Liver (tissue), 9 donors: ENCODE measurements around the gene CROCC2. TPM values are rescaled to one million over a fixed set of nuclear protein-coding genes. Genes with fewer than 3 reads are reported as not detected.

Experiments
- DNase-seq: peaks from one replicate; pipeline ENCODE4 v3.0.0-alpha.2; 2017; ENCODE audit warnings: low spot score
- H3K27ac ChIP-seq, 2 donors: one replicate each; pipeline ENCODE4 v1.7.0; 2013; ENCODE audit warnings: inconsistent platforms in 2 of 2, low read length in 2 of 2, control low read depth in 1 of 2, low read depth in 1 of 2, mild to moderate bottlenecking in 1 of 2
- H3K27me3 ChIP-seq, 4 donors: one replicate each; pipeline versions ENCODE4 v1.6.1 to v1.7.0; 2013; ENCODE audit warnings: low read length in 3 of 4, inconsistent platforms in 1 of 4, mild to moderate bottlenecking in 1 of 4, moderate library complexity in 1 of 4; ENCODE audit not compliant: control insufficient read depth in 4 of 4, insufficient read depth in 4 of 4
- H3K36me3 ChIP-seq, 4 donors: one replicate each; pipeline versions ENCODE4 v1.6.1 to v1.7.0; 2013; ENCODE audit warnings: low read length in 3 of 4, mild to moderate bottlenecking in 3 of 4, low read depth in 1 of 4, moderate library complexity in 1 of 4; ENCODE audit not compliant: control insufficient read depth in 4 of 4, insufficient read depth in 3 of 4
- H3K4me1 ChIP-seq, 4 donors: one replicate each; pipeline versions ENCODE4 v1.6.1 to v1.7.0; 2013; ENCODE audit warnings: low read length in 3 of 4, mild to moderate bottlenecking in 3 of 4, moderate library complexity in 1 of 4; ENCODE audit not compliant: control insufficient read depth in 4 of 4, insufficient read depth in 4 of 4
- H3K4me3 ChIP-seq, 3 donors: one replicate each; pipeline versions ENCODE4 v1.6.1 to v1.7.0; 2013; ENCODE audit warnings: low read length in 3 of 3, control low read depth in 1 of 3, low read depth in 1 of 3, mild to moderate bottlenecking in 1 of 3
- H3K9ac ChIP-seq, 2 donors: one replicate each; pipeline ENCODE4 v1.7.0; 2013; ENCODE audit warnings: low read length in 2 of 2, mild to moderate bottlenecking in 2 of 2, moderate library complexity in 2 of 2, control low read depth in 1 of 2, low read depth in 1 of 2
- H3K9me3 ChIP-seq, 4 donors: one replicate each; pipeline versions ENCODE4 v1.6.1 to v1.7.0; 2013; ENCODE audit warnings: low read length in 3 of 4; ENCODE audit not compliant: control insufficient read depth in 4 of 4
- EGR1 ChIP-seq, 2 donors: IDR thresholded peaks; 2 replicates each; pipeline ENCODE4 v1.6.1; 2016 to 2018; ENCODE audit warnings: antibody characterized with exemption in 2 of 2, low read depth in 2 of 2
- FOXA1 ChIP-seq: IDR thresholded peaks from 2 replicates; pipeline ENCODE4 v1.6.1; 2016; ENCODE audit warnings: antibody characterized with exemption
- FOXA2 ChIP-seq: IDR thresholded peaks from 2 replicates; pipeline ENCODE4 v1.6.1; 2016; ENCODE audit warnings: antibody characterized with exemption
- GABPA ChIP-seq, 2 donors: IDR thresholded peaks in 1 of 2; conservative IDR thresholded peaks in 1 of 2; 2 replicates each; pipeline ENCODE4 v1.6.1; 2016; ENCODE audit warnings: antibody characterized with exemption in 2 of 2, mild to moderate bottlenecking in 1 of 2, moderate library complexity in 1 of 2
- HNF4A ChIP-seq, 2 donors: conservative IDR thresholded peaks; 2 replicates each; pipeline ENCODE4 v1.6.1; 2016; ENCODE audit warnings: antibody characterized with exemption in 2 of 2, mild to moderate bottlenecking in 2 of 2
- HNF4G ChIP-seq: IDR thresholded peaks from 2 replicates; pipeline ENCODE4 v1.6.1; 2016; ENCODE audit warnings: antibody characterized with exemption
- JUND ChIP-seq, 2 donors: IDR thresholded peaks; 2 replicates each; pipeline ENCODE4 v1.6.1; 2016; ENCODE audit warnings: antibody characterized with exemption in 2 of 2
- MAX ChIP-seq: IDR thresholded peaks from 2 replicates; pipeline ENCODE4 v1.6.1; 2016; ENCODE audit warnings: antibody characterized with exemption
- NR2F2 ChIP-seq: IDR thresholded peaks from 2 replicates; pipeline ENCODE4 v1.6.1; 2016; ENCODE audit warnings: antibody characterized with exemption
- RAD21 ChIP-seq, 2 donors: IDR thresholded peaks; 2 replicates each; pipeline ENCODE4 v1.6.1; 2016; ENCODE audit warnings: antibody characterized with exemption in 2 of 2, mild to moderate bottlenecking in 2 of 2
- RXRA ChIP-seq, 2 donors: IDR thresholded peaks; 2 replicates each; pipeline ENCODE4 v1.6.1; 2017 to 2018; ENCODE audit warnings: antibody characterized with exemption in 2 of 2, mild to moderate bottlenecking in 1 of 2
- SP1 ChIP-seq: IDR thresholded peaks from 2 replicates; pipeline ENCODE4 v1.6.1; 2018; ENCODE audit warnings: antibody characterized with exemption, mild to moderate bottlenecking
- TAF1 ChIP-seq: conservative IDR thresholded peaks from 2 replicates; pipeline ENCODE4 v1.6.1; 2016; ENCODE audit warnings: antibody characterized with exemption, mild to moderate bottlenecking
- YY1 ChIP-seq: IDR thresholded peaks from 2 replicates; pipeline ENCODE4 v1.6.1; 2016; ENCODE audit warnings: antibody characterized with exemption, mild to moderate bottlenecking
- WGBS: extraction: QIAGEN DNeasy Blood & Tissue Kit; methylation state at CpG from one replicate; pipeline ENCODE4 v1.1.7; 2013; 5-methylcytosine and 5-hydroxymethylcytosine counted together
- polyA plus RNA-seq, 2 donors: library from polyadenylated mRNA; stranded (reverse) in 1 of 2; unstranded in 1 of 2; fragments of 200-250 nt in 1 of 2; fragments of >200 nt in 1 of 2; fragmentation: Nextera tagmentation in 1 of 2; extraction: Ambion mirVana in 1 of 2; gene quantifications; one replicate each; pipeline versions ENCODE4 v1.2.1 to v1.2.3, GENCODE V29; 2013 to 2015
- total RNA-seq, 2 donors: library from RNA; depleted of rRNA; stranded (reverse); fragments of >200 nt; gene quantifications; one replicate each; pipeline ENCODE4 v1.2.3, GENCODE V29; 2014
- TF ChIP-seq, protein P1 (sequence below): fragments of 150-350 bp; IDR thresholded peaks from 2 replicates; pipeline ENCODE4 v1.5.1; 2017; ENCODE audit warnings: improper control_type of control experiment, low read depth, low read length; ENCODE audit not compliant: missing input control
- TF ChIP-seq, protein P2 (sequence below): IDR thresholded peaks from 2 replicates; pipeline ENCODE4 v1.6.1; 2016; ENCODE audit warnings: antibody characterized with exemption
- TF ChIP-seq, protein P3 (sequence below): IDR thresholded peaks from 2 replicates; pipeline ENCODE4 v1.6.1; 2016; ENCODE audit warnings: antibody characterized with exemption, mild to moderate bottlenecking
- TF ChIP-seq, protein P4 (sequence below): IDR thresholded peaks from 2 replicates; pipeline ENCODE4 v1.6.1; 2016; ENCODE audit warnings: antibody characterized with exemption
- donor health status: healthy.
- donor health status: healthy.
- donor health status: healthy.
- donor health status: healthy.
- donor health status: healthy.

CROCC2 gene
- total and polyA plus RNA-seq, 4 donors, result under 0.01 to 0.13 (median 0.05) TPM

DNA sequence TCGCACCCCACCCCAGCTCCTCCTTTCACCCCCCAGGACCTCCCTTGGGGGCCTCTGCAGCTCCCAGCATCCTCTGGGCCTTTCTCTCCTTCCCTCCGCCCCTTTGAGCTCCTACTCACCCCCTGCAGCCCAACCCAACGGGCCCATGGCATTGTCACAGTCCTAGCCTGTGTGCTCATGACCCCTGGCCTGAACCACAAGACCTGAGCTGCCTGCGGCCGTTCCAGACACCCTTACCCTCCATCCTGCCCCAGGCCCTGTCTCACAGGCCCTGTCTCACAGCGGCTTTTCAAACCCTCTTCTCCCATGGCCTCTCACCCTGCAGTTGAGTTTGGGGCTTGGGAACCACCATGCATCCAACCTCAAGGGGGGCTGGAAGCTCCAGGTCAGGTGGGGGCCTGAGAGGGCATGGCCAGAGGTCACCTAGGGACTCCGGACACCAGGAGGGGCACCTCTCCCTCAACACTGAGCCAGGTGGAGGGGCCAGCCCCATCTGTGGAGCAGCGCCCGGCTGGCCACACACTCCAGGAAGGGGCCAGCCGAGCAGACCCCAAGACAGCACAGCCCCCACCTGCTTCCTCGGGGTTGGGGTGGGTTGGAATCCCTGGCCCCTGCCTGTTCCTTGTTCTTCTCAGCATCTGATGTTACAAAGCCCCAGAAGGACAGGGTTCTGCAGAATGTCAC is 17.1 kb upstream of the CROCC2 start:
- Histone ChIP-seq H3K4me1 (peaks cover 23 to 67% (median 60%) of the 10 kb centered on the region in 4 donors), H3K36me3 (peaks cover 3 to 6% (median 4%) of the 10 kb centered on the region in 4 donors), H3K27ac (peak overlapping the region; percentile 38 to 41), H3K27me3 (no peaks in the 10 kb centered on the region), H3K4me3 (no peak overlapping the region), H3K9ac (no peak overlapping the region), H3K9me3 (no peaks in the 10 kb centered on the region)
- DNase-seq, result no peak
- no peak for TF ChIP-seq HNF4G
- TF ChIP-seq RXRA (IDR thresholded peaks at IDR 0.05), result no peak
- no peak for TF ChIP-seq FOXA1
- TF ChIP-seq FOXA2, result no peak
- TF ChIP-seq TAF1, result no peak
- no peak for TF ChIP-seq JUND (IDR thresholded peaks at IDR 0.05)
- no peak for TF ChIP-seq SP1
- TF ChIP-seq, protein P1, sequence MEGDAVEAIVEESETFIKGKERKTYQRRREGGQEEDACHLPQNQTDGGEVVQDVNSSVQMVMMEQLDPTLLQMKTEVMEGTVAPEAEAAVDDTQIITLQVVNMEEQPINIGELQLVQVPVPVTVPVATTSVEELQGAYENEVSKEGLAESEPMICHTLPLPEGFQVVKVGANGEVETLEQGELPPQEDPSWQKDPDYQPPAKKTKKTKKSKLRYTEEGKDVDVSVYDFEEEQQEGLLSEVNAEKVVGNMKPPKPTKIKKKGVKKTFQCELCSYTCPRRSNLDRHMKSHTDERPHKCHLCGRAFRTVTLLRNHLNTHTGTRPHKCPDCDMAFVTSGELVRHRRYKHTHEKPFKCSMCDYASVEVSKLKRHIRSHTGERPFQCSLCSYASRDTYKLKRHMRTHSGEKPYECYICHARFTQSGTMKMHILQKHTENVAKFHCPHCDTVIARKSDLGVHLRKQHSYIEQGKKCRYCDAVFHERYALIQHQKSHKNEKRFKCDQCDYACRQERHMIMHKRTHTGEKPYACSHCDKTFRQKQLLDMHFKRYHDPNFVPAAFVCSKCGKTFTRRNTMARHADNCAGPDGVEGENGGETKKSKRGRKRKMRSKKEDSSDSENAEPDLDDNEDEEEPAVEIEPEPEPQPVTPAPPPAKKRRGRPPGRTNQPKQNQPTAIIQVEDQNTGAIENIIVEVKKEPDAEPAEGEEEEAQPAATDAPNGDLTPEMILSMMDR, result no peak
- no peak for TF ChIP-seq RAD21 (IDR thresholded peaks at IDR 0.05)
- no peak for TF ChIP-seq NR2F2
- no peak for TF ChIP-seq EGR1 (IDR thresholded peaks at IDR 0.05; ENCODE audit: low read depth in 2 of 2)
- TF ChIP-seq, protein P2, sequence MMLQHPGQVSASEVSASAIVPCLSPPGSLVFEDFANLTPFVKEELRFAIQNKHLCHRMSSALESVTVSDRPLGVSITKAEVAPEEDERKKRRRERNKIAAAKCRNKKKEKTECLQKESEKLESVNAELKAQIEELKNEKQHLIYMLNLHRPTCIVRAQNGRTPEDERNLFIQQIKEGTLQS, result no peak
- no peak for TF ChIP-seq GABPA (IDR thresholded peaks at IDR 0.05 in 1 of 2, conservative IDR thresholded peaks at IDR 0.05 in 1 of 2)
- TF ChIP-seq, protein P3, sequence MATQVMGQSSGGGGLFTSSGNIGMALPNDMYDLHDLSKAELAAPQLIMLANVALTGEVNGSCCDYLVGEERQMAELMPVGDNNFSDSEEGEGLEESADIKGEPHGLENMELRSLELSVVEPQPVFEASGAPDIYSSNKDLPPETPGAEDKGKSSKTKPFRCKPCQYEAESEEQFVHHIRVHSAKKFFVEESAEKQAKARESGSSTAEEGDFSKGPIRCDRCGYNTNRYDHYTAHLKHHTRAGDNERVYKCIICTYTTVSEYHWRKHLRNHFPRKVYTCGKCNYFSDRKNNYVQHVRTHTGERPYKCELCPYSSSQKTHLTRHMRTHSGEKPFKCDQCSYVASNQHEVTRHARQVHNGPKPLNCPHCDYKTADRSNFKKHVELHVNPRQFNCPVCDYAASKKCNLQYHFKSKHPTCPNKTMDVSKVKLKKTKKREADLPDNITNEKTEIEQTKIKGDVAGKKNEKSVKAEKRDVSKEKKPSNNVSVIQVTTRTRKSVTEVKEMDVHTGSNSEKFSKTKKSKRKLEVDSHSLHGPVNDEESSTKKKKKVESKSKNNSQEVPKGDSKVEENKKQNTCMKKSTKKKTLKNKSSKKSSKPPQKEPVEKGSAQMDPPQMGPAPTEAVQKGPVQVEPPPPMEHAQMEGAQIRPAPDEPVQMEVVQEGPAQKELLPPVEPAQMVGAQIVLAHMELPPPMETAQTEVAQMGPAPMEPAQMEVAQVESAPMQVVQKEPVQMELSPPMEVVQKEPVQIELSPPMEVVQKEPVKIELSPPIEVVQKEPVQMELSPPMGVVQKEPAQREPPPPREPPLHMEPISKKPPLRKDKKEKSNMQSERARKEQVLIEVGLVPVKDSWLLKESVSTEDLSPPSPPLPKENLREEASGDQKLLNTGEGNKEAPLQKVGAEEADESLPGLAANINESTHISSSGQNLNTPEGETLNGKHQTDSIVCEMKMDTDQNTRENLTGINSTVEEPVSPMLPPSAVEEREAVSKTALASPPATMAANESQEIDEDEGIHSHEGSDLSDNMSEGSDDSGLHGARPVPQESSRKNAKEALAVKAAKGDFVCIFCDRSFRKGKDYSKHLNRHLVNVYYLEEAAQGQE, result no peak
- TF ChIP-seq MAX, result no peak
- TF ChIP-seq YY1, result no peak
- no peak for TF ChIP-seq HNF4A (conservative IDR thresholded peaks at IDR 0.05)
- TF ChIP-seq, protein P4, sequence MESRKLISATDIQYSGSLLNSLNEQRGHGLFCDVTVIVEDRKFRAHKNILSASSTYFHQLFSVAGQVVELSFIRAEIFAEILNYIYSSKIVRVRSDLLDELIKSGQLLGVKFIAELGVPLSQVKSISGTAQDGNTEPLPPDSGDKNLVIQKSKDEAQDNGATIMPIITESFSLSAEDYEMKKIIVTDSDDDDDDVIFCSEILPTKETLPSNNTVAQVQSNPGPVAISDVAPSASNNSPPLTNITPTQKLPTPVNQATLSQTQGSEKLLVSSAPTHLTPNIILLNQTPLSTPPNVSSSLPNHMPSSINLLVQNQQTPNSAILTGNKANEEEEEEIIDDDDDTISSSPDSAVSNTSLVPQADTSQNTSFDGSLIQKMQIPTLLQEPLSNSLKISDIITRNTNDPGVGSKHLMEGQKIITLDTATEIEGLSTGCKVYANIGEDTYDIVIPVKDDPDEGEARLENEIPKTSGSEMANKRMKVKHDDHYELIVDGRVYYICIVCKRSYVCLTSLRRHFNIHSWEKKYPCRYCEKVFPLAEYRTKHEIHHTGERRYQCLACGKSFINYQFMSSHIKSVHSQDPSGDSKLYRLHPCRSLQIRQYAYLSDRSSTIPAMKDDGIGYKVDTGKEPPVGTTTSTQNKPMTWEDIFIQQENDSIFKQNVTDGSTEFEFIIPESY, result no peak
- WGBS, result 75% methylated on average over 11 of the region's 11 CpGs
